K562 (cell line): ENCODE data around the gene SARS1. TPM values are rescaled to one million over a fixed set of nuclear protein-coding genes. Genes with fewer than 3 reads are reported as not detected.

Experiments
- ATF2 ChIP-seq: sonication (generic); formaldehyde crosslinking; IDR thresholded peaks from 2 replicates; pipeline ENCODE4 v1.8.1; 2022; ENCODE audit warnings: missing genetic modification reagents
- ATF4 ChIP-seq: fragments of 450-650 bp; formaldehyde crosslinking; IDR thresholded peaks from 2 replicates; pipeline ENCODE4 v1.4.0; 2022; ENCODE audit warnings: mild to moderate bottlenecking, moderate library complexity
- BRCA1 ChIP-seq, 2 experiments: fragments of 450-650 bp in 1 of 2; sonication (generic) in 1 of 2; formaldehyde crosslinking in 1 of 2; IDR thresholded peaks; 2 replicates each; pipeline versions ENCODE4 v1.5.0 to v1.6.1; 2017 to 2020; ENCODE audit warnings: mild to moderate bottlenecking in 1 of 2, missing genetic modification reagents in 1 of 2
- DNMT1 ChIP-seq: fragments of 450-650 bp; IDR thresholded peaks from 2 replicates; pipeline ENCODE4 v1.6.1; 2016; ENCODE audit warnings: antibody characterized with exemption, mild to moderate bottlenecking
- FOXA1 ChIP-seq: fragments of 450-650 bp; IDR thresholded peaks from 2 replicates; pipeline ENCODE4 v1.6.1; 2016; ENCODE audit warnings: mild to moderate bottlenecking, borderline replicate concordance
- IFI16 ChIP-seq: fragments of 250-450 bp; sonication (Bioruptor Pico); IDR thresholded peaks from 2 replicates; pipeline ENCODE4 v2.1.2; 2022; ENCODE audit warnings: mild to moderate bottlenecking, inconsistent platforms
- MTA2 ChIP-seq: fragments of 450-650 bp; IDR thresholded peaks from 2 replicates; pipeline ENCODE4 v1.6.1; 2016; ENCODE audit warnings: low read depth
- NCOA6 ChIP-seq: fragments of 450-650 bp; IDR thresholded peaks from 2 replicates; pipeline ENCODE4 v1.6.1; 2017; ENCODE audit warnings: mild to moderate bottlenecking
- NKRF ChIP-seq: fragments of 450-650 bp; IDR thresholded peaks from 2 replicates; pipeline ENCODE4 v1.6.1; 2016; ENCODE audit warnings: borderline replicate concordance
- PATZ1 ChIP-seq: fragments of 250-450 bp; sonication (Bioruptor Pico); IDR thresholded peaks from 2 replicates; pipeline ENCODE4 v1.5.0; 2020; ENCODE audit warnings: mild to moderate bottlenecking, borderline replicate concordance
- PHF21A ChIP-seq: fragments of 450-650 bp; IDR thresholded peaks from 2 replicates; pipeline ENCODE4 v1.6.1; 2017; ENCODE audit warnings: low read depth, borderline replicate concordance
- PTBP1 ChIP-seq: fragments of 200-400 bp; formaldehyde crosslinking; IDR thresholded peaks from 2 replicates; pipeline ENCODE4 v1.6.1; 2017; ENCODE audit warnings: low read depth, low read length
- ZBTB1 ChIP-seq: sonication (generic); formaldehyde crosslinking; IDR thresholded peaks from 2 replicates; pipeline ENCODE4 v1.8.1; 2023; ENCODE audit warnings: missing genetic modification reagents, low read depth, mild to moderate bottlenecking, borderline replicate concordance
- ZFP36 ChIP-seq: fragments of 150-350 bp; IDR thresholded peaks from 2 replicates; pipeline ENCODE4 v1.6.1; 2018; ENCODE audit warnings: low read length, low read depth; ENCODE audit not compliant: partially characterized antibody
- ZFP91 ChIP-seq: sonication (generic); formaldehyde crosslinking; IDR thresholded peaks from 2 replicates; pipeline ENCODE4 v1.8.0; 2022; ENCODE audit warnings: mild to moderate bottlenecking, missing genetic modification reagents
- ZNF143 ChIP-seq: sonication (generic); formaldehyde crosslinking; IDR thresholded peaks from 2 replicates; pipeline ENCODE4 v1.9.0; 2022; ENCODE audit warnings: mild to moderate bottlenecking, missing genetic modification reagents
- ZNF217 ChIP-seq: sonication (generic); formaldehyde crosslinking; IDR thresholded peaks from 2 replicates; pipeline ENCODE4 v1.8.0; 2022; ENCODE audit warnings: mild to moderate bottlenecking, missing genetic modification reagents
- ZNF436 ChIP-seq: fragments of 250-450, 450-650 bp; sonication (Bioruptor Pico); formaldehyde crosslinking; IDR thresholded peaks from 2 replicates; pipeline ENCODE4 v1.7.0; 2020; ENCODE audit warnings: mild to moderate bottlenecking
- ZNF589 ChIP-seq: fragments of 200-800 bp; sonication (Bioruptor generic); IDR thresholded peaks from 2 replicates; pipeline ENCODE4 v1.6.1; 2016; ENCODE audit warnings: low read depth, missing genetic modification characterization, missing compliant biosample characterization
- ZZZ3 ChIP-seq: fragments of 450-650 bp; IDR thresholded peaks from 2 replicates; pipeline ENCODE4 v1.6.1; 2016; ENCODE audit warnings: antibody characterized with exemption, mild to moderate bottlenecking, moderate library complexity
- polyA plus RNA-seq, 8 experiments: library from polyadenylated mRNA; depleted of rRNA in 4 of 8; stranded (reverse) in 5 of 8; unstranded in 3 of 8; fragments of >200 nt; fragmentation: Nextera tagmentation in 2 of 8; fragmentation: Illumina TruSeq in 1 of 8; extraction: Ambion mirVana in 2 of 8; extraction: Trizol in 1 of 8; gene quantifications; 2 replicates each; pipeline versions ENCODE4 v1.2.1 to v1.2.3, GENCODE V29; 2011 to 2014; ENCODE audit warnings: inconsistent platforms in 1 of 8, missing spikeins in 1 of 8
- total RNA-seq, 7 experiments: library from RNA; depleted of rRNA in 6 of 7; stranded (reverse); fragments of >200 nt in 6 of 7; fragmentation: Illumina TruSeq in 2 of 7; extraction: Trizol in 2 of 7; gene quantifications; 2 replicates each; pipeline versions ENCODE4 v1.2.1 to v1.2.3, GENCODE V29; 2011 to 2021; ENCODE audit warnings: low replicate concordance in 1 of 7

The SARS1 gene
- total and polyA plus RNA-seq, 9 of the 15 experiments (the other 6 are each of a cell fraction or from before 2014, with no cell fraction given), result 221 to 623 (median 254) TPM

- TF ChIP-seq NKRF (peak; percentile 12; the same call in 1 of the 2 replicates), ATF2 (no peak), ZFP91 (CRISPR knock-in tag) (no peak), BRCA1 (IDR thresholded peaks at IDR 0.05) (no peak), BRCA1 (CRISPR knock-in tag; IDR thresholded peaks at IDR 0.05) (no peak), ZBTB1 (no peak), PTBP1 (no peak), ZNF436 (CRISPR knock-in tag) (no peak), NCOA6 (no peak), ATF4 (CRISPR knock-in tag) (no peak), ZNF217 (no peak), ZFP36 (no peak), IFI16 (CRISPR knock-in tag) (no peak), ZNF589 (CRISPR knock-in tag) (no peak), FOXA1 (no peak), ZZZ3 (no peak), ZNF143 (CRISPR knock-in tag) (no peak), DNMT1 (no peak), MTA2 (no peak), PHF21A (no peak), PATZ1 (CRISPR knock-in tag) (no peak)
Observed at GRCh38 chr1:109274533-109275476, 61.1 kb downstream of the SARS1 start (continued).
